ENCODE results near the gene ZMYM4.

The ZMYM4 gene

GRCh38 chr1:35407743-35408142, 139.2 kb downstream of the ZMYM4 start:
- no peak overlapping the region for H3K4me3 ChIP-seq (ENCODE audit: control insufficient read depth, low read depth, low read length)
- no peak for TF ChIP-seq CTCF (conservative IDR thresholded peaks at IDR 0.05; ENCODE audit: control insufficient read depth, insufficient read depth, low read depth, low read length)

GRCh38 chr1:35408925-35409324, 140.4 kb downstream of the ZMYM4 start:
- TF ChIP-seq CTCF (conservative IDR thresholded peaks at IDR 0.05; ENCODE audit: control insufficient read depth, insufficient read depth, low read depth, low read length): no peak
- H3K4me3 ChIP-seq (ENCODE audit: control insufficient read depth, low read depth, low read length): no peak overlapping the region
- no peak for DNase-seq (ENCODE audit: low read depth)

More at GRCh38 chr1:35407743-35408142, 139.2 kb downstream of the ZMYM4 start:
- DNase-seq (ENCODE audit: low read depth): no peak

- H3K4me3 ChIP-seq (ENCODE audit: control insufficient read depth, low read depth, low read length): no peak overlapping the region
- TF ChIP-seq CTCF (conservative IDR thresholded peaks at IDR 0.05; ENCODE audit: control insufficient read depth, insufficient read depth, low read depth, low read length): no peak
- DNase-seq (ENCODE audit: low read depth): no peak
These were observed 157.6 kb downstream of the ZMYM4 start for GRCh38 chr1:35426097-35426586.

- TF ChIP-seq CTCF (conservative IDR thresholded peaks at IDR 0.05; ENCODE audit: control insufficient read depth, insufficient read depth, low read depth, low read length): no peak
- no peak for DNase-seq (ENCODE audit: low read depth)
- no peak overlapping the region for H3K4me3 ChIP-seq (ENCODE audit: control insufficient read depth, low read depth, low read length)
These were observed 159.9 kb downstream of the ZMYM4 start for GRCh38 chr1:35428360-35428759.

GRCh38 chr1:35430762-35431161, 162.3 kb downstream of the ZMYM4 start:
- no peak overlapping the region for H3K4me3 ChIP-seq (ENCODE audit: control insufficient read depth, low read depth, low read length)
- no peak for DNase-seq (ENCODE audit: low read depth)
- no peak for TF ChIP-seq CTCF (conservative IDR thresholded peaks at IDR 0.05; ENCODE audit: control insufficient read depth, insufficient read depth, low read depth, low read length)

GRCh38 chr1:35431173-35431599, 162.7 kb downstream of the ZMYM4 start:
- TF ChIP-seq CTCF (conservative IDR thresholded peaks at IDR 0.05; ENCODE audit: control insufficient read depth, insufficient read depth, low read depth, low read length): no peak
- H3K4me3 ChIP-seq (ENCODE audit: control insufficient read depth, low read depth, low read length): no peak overlapping the region
- DNase-seq (ENCODE audit: low read depth): no peak

GRCh38 chr1:35432231-35432630, 163.7 kb downstream of the ZMYM4 start:
- no peak for TF ChIP-seq CTCF (conservative IDR thresholded peaks at IDR 0.05; ENCODE audit: control insufficient read depth, insufficient read depth, low read depth, low read length)
- DNase-seq (ENCODE audit: low read depth): no peak
- H3K4me3 ChIP-seq (ENCODE audit: control insufficient read depth, low read depth, low read length): no peak overlapping the region

All from fibroblast of mammary gland (primary cell).